HG03442 (cell line): ENCODE data around the gene ZMAT2.
"Not testable (repeated sequence)": the region's sequence is repeated elsewhere in the genome, so short reads cannot be mapped to it uniquely, and the experiment has no call there.

Experiments used
- ATAC-seq: cut with Tn5 transposase; IDR thresholded peaks from one replicate; pipeline ENCODE4 v1.9.1; 2021; ENCODE audit warnings: mild to moderate bottlenecking, moderate library complexity; ENCODE audit not compliant: unreplicated experiment

Gene ZMAT2, protein sequence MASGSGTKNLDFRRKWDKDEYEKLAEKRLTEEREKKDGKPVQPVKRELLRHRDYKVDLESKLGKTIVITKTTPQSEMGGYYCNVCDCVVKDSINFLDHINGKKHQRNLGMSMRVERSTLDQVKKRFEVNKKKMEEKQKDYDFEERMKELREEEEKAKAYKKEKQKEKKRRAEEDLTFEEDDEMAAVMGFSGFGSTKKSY

DNA sequence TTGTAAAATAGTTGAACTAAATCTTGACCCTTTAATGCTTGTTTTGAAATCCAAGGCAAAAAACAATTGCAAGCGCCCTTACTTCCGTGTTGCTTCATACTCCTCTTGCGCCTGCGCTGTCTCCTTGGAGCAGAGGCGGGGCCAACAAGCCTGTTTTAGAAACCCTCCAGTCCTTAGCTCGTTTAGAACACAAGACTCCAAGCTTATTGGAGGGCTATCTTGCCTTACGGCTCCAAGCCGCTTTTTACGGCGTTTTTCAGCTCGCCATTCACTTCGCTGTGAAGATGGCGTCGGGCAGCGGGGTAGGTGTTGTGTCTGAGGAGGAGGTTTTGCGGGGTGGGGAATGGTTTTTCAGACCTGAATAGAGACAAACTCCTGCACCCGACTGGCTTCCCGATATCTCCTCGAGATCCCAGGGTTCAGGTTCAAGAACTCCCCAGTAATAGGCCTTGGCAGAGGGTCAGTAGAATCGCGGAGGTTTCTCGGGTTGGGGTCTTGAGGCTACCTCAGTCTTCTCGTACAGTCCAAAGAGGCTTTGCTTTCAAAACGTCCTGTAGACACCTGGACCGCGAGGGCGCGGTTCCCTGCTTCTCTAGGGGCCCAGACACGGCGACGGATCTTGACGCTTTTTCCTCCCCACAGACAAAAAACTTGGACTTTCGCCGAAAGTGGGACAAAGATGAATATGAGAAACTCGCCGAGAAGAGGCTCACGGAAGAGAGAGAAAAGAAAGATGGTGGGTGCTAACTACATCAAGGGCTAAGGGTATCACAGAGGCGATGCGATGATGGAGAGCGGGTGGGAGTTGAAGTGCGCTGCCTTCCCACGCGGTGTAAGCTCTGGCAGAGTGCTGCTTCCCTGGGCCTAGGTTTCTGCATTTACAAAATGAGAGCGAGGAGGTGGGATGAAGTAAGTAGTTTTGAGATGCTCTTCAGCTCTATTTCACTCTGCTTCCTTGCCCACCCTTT, at the start of gene ZMAT2:
Gene ZMAT2, plus strand, starts transcription at position 271 of the 968 bp plus-strand sequence. Its CDS starts 14 bp downstream, at position 285.
- peak; percentile 100 for ATAC-seq

DNA sequence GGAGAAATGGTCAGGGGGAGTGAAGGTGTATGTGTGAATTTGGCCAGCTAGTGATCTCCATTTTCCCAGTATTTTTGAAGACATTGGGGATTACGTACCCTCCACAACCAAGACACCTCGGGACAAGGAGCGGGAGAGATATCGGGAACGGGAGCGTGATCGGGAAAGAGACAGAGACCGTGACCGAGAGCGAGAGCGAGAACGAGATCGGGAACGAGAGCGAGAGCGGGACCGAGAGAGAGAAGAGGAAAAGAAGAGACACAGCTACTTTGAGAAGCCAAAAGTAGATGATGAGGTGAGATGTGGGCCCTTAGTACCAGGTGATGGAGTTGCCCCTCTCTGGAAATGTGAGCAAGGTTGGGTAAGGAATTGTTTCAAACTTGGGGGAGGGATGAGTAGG, 41.4 kb upstream of the ZMAT2 start:
- no peak for ATAC-seq

DNA sequence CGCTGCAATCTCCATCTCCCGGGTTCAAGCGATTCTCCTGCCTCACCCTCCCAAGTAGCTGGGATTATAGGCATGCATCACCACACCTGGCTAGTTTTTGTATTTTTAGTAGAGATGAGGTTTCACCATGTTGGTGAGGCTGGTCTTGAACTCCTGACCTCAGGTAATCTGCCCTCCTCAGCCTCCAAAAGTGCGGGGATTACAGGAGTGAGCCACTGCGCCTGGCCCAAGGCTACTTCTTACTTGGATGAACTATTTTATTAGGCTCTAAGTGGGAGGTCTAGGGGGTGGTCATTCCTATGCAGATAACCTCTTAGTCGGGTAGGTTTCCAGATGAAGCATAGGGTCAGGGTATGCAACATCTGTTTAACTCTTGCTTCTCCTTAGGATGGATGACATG, 39.9 kb upstream of the ZMAT2 start:
- ATAC-seq = not testable (repeated sequence)

DNA sequence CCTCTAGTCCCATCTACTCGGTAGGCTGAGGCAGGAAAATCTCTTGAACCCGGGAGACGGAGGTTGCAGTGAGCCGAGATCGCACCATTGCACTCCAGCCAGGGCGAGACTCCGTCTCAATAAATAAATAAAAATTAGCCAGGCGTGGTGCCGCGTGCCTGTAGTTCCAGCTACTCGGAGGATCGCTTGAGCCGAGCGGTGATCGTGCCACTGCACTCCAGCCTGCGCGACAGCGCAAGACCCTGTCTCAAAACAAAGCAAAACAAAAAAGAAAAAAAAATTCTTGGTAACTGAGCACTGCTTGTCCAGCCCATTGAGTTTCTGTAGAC, 36.3 kb upstream of the ZMAT2 start:
- no peak for ATAC-seq

DNA sequence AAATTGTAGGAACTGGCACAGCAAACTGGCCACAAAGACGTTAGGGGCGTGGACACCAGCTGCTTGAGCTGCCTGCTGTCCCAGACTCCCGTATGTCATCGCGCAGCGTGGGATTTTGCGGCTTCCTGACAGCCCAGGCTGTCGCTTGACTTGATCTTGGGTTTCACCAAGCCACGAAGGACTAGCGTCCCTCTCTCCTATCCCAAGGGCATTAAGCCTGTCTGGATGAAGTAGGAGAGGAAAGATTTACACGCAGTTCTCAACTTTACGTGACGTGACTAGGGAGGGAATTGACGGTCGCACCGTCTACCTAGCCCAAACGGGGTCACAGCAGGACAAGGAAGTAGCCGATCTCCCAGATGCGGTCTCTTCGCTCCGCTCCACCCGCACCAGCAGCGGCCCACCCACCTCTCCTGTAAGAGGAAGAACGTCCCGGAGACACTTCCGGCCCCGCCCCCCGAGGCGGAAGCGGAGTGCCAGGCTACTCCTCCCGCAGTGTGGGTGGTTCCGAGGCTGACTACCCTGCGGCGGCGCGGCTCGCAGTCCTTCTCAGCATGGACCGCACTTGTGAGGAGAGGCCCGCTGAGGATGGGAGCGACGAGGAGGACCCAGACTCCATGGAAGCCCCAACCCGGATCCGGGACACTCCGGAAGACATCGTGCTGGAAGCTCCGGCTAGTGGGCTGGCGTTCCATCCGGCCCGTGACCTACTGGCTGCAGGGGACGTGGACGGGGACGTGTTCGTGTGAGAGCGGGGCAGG, 35.7 kb upstream of the ZMAT2 start, which contains the start of gene WDR55:
Gene WDR55, plus strand, starts transcription at position 546 of the 761 bp plus-strand sequence. Its CDS starts 9 bp downstream, at position 555.
- peak; percentile 96 for ATAC-seq

DNA sequence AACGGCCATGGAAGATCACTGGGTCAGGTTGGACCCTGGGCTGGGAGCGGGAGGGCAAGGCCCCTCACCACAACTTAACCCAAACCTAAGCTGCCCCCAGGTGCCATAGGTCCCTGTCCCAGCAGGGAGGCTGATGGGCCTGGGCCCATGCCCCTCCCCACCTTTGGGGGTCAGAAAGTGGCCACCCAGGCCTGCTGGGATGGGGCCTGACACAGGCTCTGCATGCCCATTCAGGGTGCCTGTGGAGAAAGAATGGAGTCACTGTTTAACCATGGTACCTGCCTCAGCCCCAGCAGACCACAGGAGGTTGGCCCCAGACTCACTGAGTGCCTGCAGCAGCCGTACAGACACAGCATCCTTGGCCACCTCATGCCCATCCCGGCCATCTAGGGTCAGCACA, 29.2 kb upstream of the ZMAT2 start:
- ATAC-seq = not testable (repeated sequence)

DNA sequence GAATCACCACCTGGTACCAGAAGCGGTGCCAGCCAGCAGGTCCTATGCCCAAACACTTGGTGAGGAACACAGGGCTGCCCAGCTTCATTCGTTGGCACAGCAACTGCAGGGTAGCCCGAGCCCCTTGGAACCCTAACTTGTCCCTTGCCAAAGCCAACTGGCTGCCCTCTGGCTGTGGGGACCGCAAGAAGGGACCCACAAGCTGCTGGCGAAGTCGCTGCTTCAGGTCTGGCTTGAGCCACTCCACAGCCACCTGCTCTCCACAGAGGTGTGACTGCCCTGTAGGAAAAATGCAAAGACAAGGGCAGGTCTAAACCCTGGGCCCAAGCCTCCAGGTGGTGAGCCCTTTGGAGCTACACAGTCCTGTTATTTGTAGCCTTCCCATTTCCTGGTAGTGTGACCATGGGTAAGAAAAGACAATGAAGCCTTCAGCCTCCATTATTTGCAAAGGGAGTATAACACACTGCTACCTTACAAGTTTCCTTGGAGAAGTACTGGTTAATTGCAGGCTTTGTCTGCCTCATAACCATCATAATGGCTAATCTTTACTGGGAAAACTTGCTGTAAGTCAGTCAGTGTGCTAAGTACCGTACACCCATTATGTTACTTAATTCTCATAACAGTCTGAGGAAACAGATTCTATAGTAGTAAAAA, 28.6 kb upstream of the ZMAT2 start:
- no peak for ATAC-seq

DNA sequence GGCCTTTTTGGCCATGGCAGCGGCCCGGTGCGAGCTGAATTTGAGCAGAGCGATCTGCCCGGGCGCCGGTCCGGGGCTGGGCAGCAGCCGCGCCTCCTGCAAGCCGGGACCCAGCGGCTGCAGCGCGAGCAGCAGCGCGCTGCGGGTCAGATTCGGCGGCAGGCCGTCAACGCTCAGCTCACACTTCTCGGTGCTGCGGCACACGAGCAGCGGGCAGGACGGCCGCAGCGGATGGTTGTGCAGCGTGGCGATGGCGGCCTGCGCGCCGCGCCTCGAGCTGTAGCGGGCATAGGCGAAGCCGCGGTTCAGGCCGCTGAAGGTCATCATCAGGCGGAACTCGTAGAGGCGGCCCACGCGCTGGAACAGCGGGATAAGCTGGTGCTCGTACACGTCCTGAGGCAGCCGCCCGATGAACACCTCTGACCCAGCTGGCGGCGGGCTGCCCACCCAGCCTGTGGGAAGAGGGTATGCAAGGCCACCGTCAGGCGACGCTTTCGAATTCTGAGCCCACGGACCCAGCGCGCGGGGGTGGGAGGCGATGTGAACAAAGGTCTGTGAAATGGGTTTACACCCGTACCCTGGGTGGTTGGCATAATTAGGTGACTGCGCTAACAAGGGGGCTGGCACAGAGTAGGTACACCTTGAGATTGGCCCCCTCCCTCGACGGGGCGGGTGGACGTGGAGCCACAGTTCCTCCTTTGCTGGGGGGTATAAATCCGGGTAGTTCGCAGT, 27.6 kb upstream of the ZMAT2 start:
- no peak for ATAC-seq

DNA sequence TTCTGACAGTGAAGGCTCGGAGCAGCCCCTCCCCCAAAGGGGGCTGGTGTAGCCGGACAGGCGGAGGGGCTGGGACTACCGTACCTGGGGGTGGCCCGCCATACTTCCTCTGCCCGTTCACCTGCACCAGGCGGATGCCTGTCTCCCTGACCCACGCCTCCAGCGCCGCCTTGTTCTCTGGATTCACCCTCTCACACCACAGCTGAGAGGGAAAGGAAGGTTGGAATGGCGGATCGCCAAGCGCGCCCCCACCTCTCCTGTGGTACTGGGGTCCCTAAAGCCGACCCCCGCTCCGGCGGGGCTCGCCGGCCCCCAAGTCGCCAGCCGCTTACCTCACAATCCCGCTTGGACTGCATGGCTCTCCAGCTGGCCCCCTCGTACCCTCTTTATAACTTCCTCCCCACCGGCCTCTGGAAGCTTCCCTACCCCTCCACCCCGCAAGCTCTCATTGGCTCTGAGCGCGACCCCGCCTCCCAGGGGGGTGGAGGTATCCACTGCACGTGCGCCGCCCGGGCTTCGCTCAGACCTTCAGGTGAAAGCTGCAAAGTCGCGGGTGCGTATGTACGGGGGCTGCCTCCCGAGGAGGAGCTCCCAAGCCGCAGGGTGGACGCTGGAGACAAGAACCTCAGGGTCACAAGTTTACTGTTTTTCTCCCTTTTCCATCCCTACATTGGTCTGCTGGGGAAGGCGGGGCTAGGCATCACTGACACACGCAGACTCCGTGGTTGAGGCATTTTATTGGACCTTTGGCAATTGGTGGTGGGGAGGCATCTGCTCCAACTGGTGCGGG, 26.9 kb upstream of the ZMAT2 start, which contains the start of gene DND1:
Gene DND1, minus strand, starts transcription at position 390 of the 790 bp plus-strand sequence. Its CDS starts 34 bp downstream, at position 356.
- no peak for ATAC-seq

DNA sequence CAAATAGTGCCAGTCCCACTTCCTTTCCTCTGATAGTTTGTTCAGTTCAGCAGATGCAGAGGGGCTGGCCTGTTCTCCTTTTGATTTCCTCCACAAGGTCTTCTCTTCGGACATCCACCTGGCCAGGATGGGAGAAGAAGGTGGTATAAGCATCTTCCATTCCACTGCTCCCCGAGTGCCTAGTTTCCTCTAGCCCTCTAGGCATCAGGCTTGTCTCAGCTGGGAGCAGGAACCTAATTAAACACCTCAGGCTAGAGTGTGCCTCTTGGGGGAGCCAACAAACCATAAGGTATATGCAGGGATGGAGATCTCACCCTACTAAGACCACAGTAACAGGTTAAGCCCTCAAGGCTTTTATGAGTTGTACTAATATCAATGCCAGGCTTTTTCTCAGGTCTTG, 26.0 kb upstream of the ZMAT2 start:
- ATAC-seq = no peak

DNA sequence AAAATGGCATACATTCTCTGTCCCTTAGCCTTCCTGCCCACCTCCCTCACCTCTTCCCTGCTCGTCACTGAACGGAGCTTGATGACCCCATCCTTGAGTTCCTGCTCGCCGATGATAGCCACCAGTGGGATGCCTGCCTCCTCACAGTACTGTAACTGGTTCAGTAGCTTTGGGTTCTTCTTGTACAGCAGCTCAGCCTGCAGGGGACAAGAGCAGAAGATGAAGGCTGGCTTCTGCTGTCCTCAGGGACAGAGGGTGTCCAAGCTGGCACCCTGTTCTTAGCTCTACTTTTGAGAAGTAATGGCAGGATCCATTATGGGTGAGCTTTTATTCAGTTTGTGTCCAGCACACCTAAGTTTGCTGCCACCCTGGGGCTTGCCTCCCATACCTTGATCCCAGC, 25.6 kb upstream of the ZMAT2 start:
- no peak for ATAC-seq

DNA sequence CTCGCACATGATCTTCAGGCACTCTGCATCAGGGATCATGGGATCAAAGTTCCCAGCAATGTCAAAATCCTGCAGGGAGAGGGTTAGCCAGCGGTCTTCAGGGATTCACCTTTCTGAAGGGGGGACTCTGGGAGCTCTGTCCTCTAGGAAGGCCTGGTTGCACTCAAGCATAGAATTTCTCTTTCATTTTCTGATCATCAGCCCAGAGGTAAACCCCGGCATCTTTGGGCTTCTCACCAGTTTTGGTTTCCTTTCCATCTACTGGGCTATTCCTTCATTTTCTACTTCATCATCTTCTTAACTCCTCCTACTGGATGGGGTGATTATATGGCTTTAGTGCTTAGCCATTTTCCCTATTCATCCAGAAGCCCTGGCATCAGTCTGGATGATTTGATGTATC, 22.3 kb upstream of the ZMAT2 start:
- peak; percentile 68 for ATAC-seq

DNA sequence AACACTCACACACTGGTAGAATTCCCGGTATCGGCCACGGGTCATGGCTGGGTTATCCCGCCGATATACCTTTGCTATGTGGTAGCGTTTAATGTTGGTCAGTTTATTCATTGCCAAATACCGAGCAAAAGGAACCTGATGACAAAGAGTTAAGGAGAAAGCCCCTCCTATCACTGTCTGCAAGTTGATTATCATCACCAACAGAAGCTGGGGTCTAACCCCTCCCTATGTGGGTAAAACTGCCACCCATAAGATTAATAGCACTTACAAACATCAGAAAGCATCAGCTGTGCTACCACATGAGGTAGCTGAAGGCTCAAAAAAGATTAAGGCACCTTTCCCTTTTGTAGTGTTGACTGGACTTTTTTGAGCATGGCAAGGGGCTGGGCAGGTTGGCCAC, 21.3 kb upstream of the ZMAT2 start:
- ATAC-seq = no peak

DNA sequence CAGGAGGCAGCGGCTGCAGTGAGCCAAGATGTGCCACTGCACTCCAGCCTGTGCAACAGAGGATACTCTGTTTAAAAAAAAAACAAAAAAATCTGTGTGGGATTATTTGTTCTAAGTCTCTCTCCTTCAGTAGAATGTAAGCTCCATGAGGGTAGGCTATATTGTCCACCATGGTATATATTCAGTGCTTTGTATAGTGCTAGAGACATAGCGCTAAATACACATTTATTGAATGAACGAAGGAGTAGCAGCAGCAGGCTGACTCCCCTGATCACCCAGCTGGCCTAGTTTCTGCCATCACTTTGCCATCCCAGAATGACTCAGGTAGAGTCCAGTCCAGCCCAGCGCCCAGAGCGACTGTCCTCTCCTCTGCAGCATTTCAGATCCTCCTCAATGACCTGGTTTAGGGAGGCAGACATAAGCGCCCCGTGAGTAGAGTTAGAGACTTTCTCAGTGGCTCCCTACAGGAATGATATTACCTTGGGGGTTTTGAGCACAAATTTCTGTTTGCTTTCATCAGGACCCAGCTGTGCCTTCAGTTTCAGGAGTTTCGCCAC, 9.8 kb upstream of the ZMAT2 start:
- no peak for ATAC-seq

DNA sequence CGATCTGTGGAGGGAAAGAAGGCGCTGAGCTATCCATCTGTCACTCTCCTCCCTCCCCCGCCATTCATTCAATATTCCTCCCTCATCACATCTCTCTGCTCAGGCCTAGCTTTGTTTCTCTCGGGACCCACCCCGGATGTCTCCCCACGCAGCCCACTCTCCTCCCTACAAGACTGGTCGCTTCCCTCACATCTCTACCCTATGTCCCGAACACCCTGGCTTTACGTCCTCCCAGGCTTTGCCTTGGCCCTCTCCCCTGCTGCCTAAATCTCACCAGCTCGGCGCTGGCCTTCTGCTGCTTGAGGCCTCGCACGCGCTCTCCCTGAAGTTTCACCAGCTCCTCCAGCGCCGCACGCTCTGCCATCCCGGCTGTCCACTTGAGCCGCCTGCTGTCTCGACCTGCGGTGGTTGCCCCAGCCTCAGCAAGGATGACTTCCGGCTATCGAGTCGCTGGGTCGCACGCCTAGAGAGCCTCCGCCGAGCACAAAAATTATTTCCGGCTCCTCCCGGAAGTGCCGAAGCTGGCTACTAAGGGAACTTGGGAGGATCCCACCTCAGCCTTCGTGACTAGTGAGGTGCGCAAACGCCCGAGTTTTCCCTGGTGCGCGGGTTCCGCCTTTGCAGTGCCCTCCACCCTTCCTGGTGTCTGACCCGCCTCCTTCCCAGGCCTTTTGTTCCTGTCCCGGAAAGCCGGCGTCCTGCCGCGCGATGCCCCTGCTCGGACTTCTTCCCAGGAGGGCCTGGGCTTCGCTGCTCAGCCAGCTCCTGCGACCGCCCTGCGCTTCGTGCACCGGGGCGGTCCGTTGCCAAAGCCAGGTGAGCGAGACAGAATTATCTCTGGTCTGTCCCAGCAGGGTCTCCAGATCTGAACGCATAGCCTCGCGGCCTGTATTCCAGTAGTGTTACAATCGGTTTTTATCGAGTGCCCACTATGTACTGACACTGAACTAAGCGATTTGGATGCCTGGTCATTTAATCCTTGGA, 9.0 kb upstream of the ZMAT2 start, which contains the start of the genes HARS1 and HARS2:
Gene HARS1, minus strand, starts transcription at position 430 of the 984 bp plus-strand sequence. Its CDS starts 66 bp downstream, at position 364.
Gene HARS2, plus strand, starts transcription at position 515 of the 984 bp plus-strand sequence. Its CDS starts 194 bp downstream, at position 709.
- ATAC-seq = peak; percentile 97

DNA sequence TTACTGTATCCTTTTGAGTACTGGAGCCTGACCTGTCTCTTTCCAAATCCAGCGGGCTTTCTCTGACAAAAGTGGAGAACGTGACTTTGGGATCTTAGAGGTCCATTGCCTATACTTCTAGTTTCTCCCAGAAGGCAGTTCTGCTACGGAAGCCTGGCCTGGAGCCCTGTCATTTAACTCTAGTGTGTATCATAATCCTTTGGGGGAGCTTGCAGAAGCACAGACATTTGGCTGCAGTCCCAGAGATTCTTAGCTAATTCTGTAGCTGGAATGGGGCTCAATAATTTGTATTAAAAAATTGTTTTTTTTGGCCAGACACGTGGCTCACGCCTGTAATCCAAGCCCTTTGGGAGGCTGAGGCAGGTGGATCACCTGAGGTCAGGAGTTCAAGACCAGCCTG, 6.0 kb upstream of the ZMAT2 start:
- ATAC-seq = no peak

DNA sequence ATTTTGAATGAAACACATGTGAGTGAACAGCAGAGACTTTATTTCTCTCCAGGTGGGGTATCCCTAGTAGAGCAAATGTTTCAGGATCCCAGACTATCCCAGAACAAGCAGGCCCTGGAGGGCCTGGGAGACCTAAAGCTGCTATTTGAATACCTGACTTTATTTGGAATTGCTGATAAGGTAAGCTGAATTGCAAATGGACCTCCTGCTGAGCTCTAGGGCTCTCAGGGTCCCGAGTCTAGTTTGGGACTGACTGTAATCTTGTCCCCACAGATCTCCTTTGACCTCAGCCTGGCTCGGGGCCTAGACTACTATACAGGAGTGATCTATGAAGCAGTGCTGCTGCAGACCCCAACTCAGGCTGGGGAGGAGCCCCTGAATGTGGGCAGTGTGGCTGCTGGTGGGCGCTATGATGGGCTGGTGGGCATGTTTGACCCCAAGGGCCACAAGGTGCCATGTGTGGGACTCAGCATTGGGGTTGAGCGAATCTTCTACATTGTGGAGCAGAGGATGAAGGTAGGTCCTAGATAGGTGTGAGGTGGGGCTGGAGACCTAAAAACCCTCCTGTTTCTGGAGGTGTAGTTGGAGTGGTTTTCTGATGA, 3.3 kb upstream of the ZMAT2 start:
- no peak for ATAC-seq
